A549 (cell line): ENCODE measurements around the gene G6PC1. TPM values are rescaled to one million over a fixed set of nuclear protein-coding genes. Genes with fewer than 3 reads are reported as not detected.

ENCODE experiments used
- ATAC-seq, 2 experiments: fragments of 200-7000 bp in 1 of 2; fragments of >200 bp in 1 of 2; cut with Nextera tagmentation in 1 of 2; cut with Tn5 transposase in 1 of 2; 3 replicates each; pipeline versions ENCODE4 v1.8.0 to v1.9.1; 2018 to 2020; ENCODE audit warnings: mild to moderate bottlenecking in 1 of 2, moderate library complexity in 1 of 2
- CTCF ChIA-PET: fragments of 300-600 bp; sonication (Branson Sonifier 250); formaldehyde crosslinking; extraction: SDS; loops from one replicate; lab custom pipeline; 2021; ENCODE audit warnings: antibody characterized with exemption, inconsistent platforms; lab: Yijun Ruan, JAX
- POLR2A ChIA-PET: fragments of 350-600 bp; formaldehyde crosslinking; extraction: SDS; loops from one replicate; lab custom pipeline; 2021; ENCODE audit warnings: antibody characterized with exemption, inconsistent platforms; lab: Yijun Ruan, JAX
- DNase-seq, 2 experiments: peaks; one replicate each; pipeline versions ENCODE4 v3.0.0 to v3.0.0-alpha.2; 2011 to 2016; ENCODE audit warnings: low read depth in 1 of 2, low spot score in 1 of 2
- FAIRE-seq: peaks from 2 replicates; lab custom pipeline; 2011; peaks lifted over from hg19 to GRCh38; lab: Jason Lieb, UNC
- H3K27ac ChIP-seq, 2 experiments: fragments of >200 bp; sonication (Bioruptor Twin); formaldehyde crosslinking; 3 replicates each; pipeline ENCODE4 v1.5.1; 2016 to 2017
- H3K4me1 ChIP-seq: fragments of >200 bp; sonication (Bioruptor Twin); formaldehyde crosslinking; 3 replicates; pipeline ENCODE4 v1.6.1; 2016
- H3K4me2 ChIP-seq: fragments of >200 bp; sonication (Bioruptor Twin); formaldehyde crosslinking; 3 replicates; pipeline ENCODE4 v1.6.1; 2016
- H3K4me3 ChIP-seq: fragments of >200 bp; sonication (Bioruptor Twin); formaldehyde crosslinking; 3 replicates; pipeline ENCODE4 v1.5.1; 2016
- H3K9me3 ChIP-seq: fragments of >200 bp; sonication (Bioruptor Twin); formaldehyde crosslinking; 3 replicates; pipeline ENCODE4 v1.6.1; 2016
- CBX8 ChIP-seq: fragments of 200-600 bp; sonication (generic); IDR thresholded peaks from 2 replicates; pipeline ENCODE4 v1.6.1; 2016
- EP300 ChIP-seq, 2 experiments: fragments of >200 bp; sonication (Bioruptor Twin); formaldehyde crosslinking; IDR thresholded peaks; 2 replicates in 1 of 2; 3 replicates in 1 of 2; pipeline ENCODE4 v1.6.1; 2016 to 2017
- ESRRA ChIP-seq: fragments of 150-350 bp; IDR thresholded peaks from 2 replicates; pipeline ENCODE4 v1.6.1; 2014; ENCODE audit warnings: mild to moderate bottlenecking, low read length, borderline replicate concordance
- FOSB ChIP-seq: fragments of 250-450 bp; sonication (Bioruptor Pico); IDR thresholded peaks from 2 replicates; pipeline ENCODE4 v1.5.0; 2020; ENCODE audit warnings: mild to moderate bottlenecking, moderate library complexity
- GATA3 ChIP-seq: IDR thresholded peaks from 2 replicates; pipeline ENCODE4 v1.6.1; 2012; ENCODE audit warnings: borderline replicate concordance
- HES2 ChIP-seq: fragments of >200 bp; sonication (Bioruptor Twin); formaldehyde crosslinking; IDR thresholded peaks from 2 replicates; pipeline ENCODE4 v1.6.1; 2016
- HEYL ChIP-seq: fragments of 250-450 bp; sonication (Bioruptor Pico); IDR thresholded peaks from 2 replicates; pipeline ENCODE4 v1.8.0; 2021; ENCODE audit warnings: mild to moderate bottlenecking, moderate library complexity
- HOXA7 ChIP-seq: fragments of 250-450 bp; sonication (Bioruptor Pico); IDR thresholded peaks from 2 replicates; pipeline ENCODE4 v1.5.0; 2020; ENCODE audit warnings: mild to moderate bottlenecking, moderate library complexity
- POLR2A ChIP-seq: IDR thresholded peaks from 2 replicates; pipeline ENCODE4 v1.6.1; 2012; ENCODE audit warnings: mild to moderate bottlenecking, low read length
- RAD21 ChIP-seq, 2 experiments: fragments of >200 bp in 1 of 2; sonication (Bioruptor Twin) in 1 of 2; formaldehyde crosslinking in 1 of 2; IDR thresholded peaks in 1 of 2; conservative IDR thresholded peaks in 1 of 2; 2 replicates in 1 of 2; 3 replicates in 1 of 2; pipeline ENCODE4 v1.6.1; 2012 to 2018; ENCODE audit warnings: inconsistent platforms in 1 of 2
- RCOR1 ChIP-seq: fragments of 150-350 bp; IDR thresholded peaks from 2 replicates; pipeline ENCODE4 v1.6.1; 2014; ENCODE audit warnings: antibody characterized with exemption, low read length, low read depth
- RNF2 ChIP-seq: fragments of 200-600 bp; sonication (generic); IDR thresholded peaks from 2 replicates; pipeline ENCODE4 v1.6.1; 2016; ENCODE audit warnings: low read depth, mild to moderate bottlenecking, antibody characterized with exemption, moderate library complexity, borderline replicate concordance
- ZSCAN20 ChIP-seq: fragments of 250-450 bp; sonication (Bioruptor Pico); IDR thresholded peaks from 2 replicates; pipeline ENCODE4 v1.8.0; 2022; ENCODE audit warnings: mild to moderate bottlenecking, moderate library complexity
- WGBS: methylation state at CpG from one replicate; pipeline ENCODE4 v1.1.6; 2017; ENCODE audit errors: missing lambda C conversion rate; 5-methylcytosine and 5-hydroxymethylcytosine counted together
- polyA plus RNA-seq, 4 experiments: library from polyadenylated mRNA; depleted of rRNA in 3 of 4; stranded (reverse); fragments of >200 nt; fragmentation: RNase III in 1 of 4; extraction: RNeasy Plus Mini Kit Qiagen cat#74134 plus additional on column Dnase treatment in 1 of 4; gene quantifications; 2 replicates in 3 of 4; 3 replicates in 1 of 4; pipeline ENCODE4 v1.2.3, GENCODE V29; 2011 to 2017
- TF ChIP-seq, protein P1 (sequence below): fragments of 200-600 bp; sonication (generic); IDR thresholded peaks from 2 replicates; pipeline ENCODE4 v1.6.1; 2016; ENCODE audit warnings: antibody characterized with exemption, mild to moderate bottlenecking, moderate library complexity
- TF ChIP-seq, protein P2 (sequence below): IDR thresholded peaks from 2 replicates; pipeline ENCODE4 v1.6.1; 2012

The G6PC1 gene
- polyA plus RNA-seq, 2 of the 4 experiments (the other 2 are of a cell fraction): not detected

GRCh38 chr17:42901535-42902229 lies 1.1 kb downstream of the G6PC1 start:
- H3K9me3 ChIP-seq: no peaks in the 10 kb centered on the region
- 78% methylated on average over 10 of the region's 10 CpGs for WGBS
- TF ChIP-seq ESRRA: no peak
- TF ChIP-seq HOXA7 (CRISPR knock-in tag): no peak
- TF ChIP-seq HEYL (CRISPR knock-in tag): no peak
- TF ChIP-seq CBX8: no peak
- TF ChIP-seq EP300 (IDR thresholded peaks at IDR 0.05): no peak
- TF ChIP-seq FOSB: no peak
- no peak for TF ChIP-seq RCOR1
- no peak for TF ChIP-seq HES2
- no peak for TF ChIP-seq ZSCAN20
- TF ChIP-seq RAD21 (conservative IDR thresholded peaks at IDR 0.05 in 1 of 2, IDR thresholded peaks at IDR 0.05 in 1 of 2): no peak
- TF ChIP-seq RNF2: no peak
- no peak overlapping the region for H3K27ac ChIP-seq
- POLR2A ChIA-PET: no interaction called here
- CTCF ChIA-PET: interaction anchor here (1.0 to 1.3 kb wide), 2 partner anchors 10 to 36 kb away, joined by 3 to 4 read pairs; no protein-coding TSS in a partner anchor
- no peak for ATAC-seq
- no peak overlapping the region for H3K4me3 ChIP-seq
- H3K4me1 ChIP-seq: no peaks in the 10 kb centered on the region
- FAIRE-seq: peak; percentile 39
- H3K4me2 ChIP-seq: no peak overlapping the region
- DNase-seq: no peak

DNA sequence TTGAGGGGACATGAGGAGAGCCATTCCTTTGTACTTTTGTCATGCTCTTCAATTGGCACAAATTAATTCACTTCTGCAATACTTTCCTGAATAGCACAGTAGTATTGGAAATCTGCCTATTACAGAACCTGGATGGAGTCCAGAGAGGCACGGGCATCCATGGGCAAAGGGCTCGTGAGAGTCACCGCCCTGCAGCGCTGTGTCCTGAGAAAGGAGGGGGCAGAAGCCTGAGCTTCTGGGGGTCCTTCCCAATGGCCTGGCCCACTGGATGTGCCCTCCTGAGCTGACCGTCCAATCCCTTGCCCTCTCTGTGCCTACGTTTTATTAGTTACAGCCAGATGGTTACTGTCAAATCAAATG lies 3.5 kb downstream of the G6PC1 start:
- POLR2A ChIA-PET: no interaction called here
- FAIRE-seq: no peak
- no peak for DNase-seq

More for the DNA sequence above, 3.5 kb downstream of the G6PC1 start:
- H3K9me3 ChIP-seq: no peaks in the 10 kb centered on the region
- ATAC-seq: no peak
- WGBS: 58% methylated on average over 6 of the region's 6 CpGs
- TF ChIP-seq GATA3 (no peak), EP300 (IDR thresholded peaks at IDR 0.05) (no peak), CBX8 (no peak), POLR2A (no peak)
- TF ChIP-seq, protein P1, sequence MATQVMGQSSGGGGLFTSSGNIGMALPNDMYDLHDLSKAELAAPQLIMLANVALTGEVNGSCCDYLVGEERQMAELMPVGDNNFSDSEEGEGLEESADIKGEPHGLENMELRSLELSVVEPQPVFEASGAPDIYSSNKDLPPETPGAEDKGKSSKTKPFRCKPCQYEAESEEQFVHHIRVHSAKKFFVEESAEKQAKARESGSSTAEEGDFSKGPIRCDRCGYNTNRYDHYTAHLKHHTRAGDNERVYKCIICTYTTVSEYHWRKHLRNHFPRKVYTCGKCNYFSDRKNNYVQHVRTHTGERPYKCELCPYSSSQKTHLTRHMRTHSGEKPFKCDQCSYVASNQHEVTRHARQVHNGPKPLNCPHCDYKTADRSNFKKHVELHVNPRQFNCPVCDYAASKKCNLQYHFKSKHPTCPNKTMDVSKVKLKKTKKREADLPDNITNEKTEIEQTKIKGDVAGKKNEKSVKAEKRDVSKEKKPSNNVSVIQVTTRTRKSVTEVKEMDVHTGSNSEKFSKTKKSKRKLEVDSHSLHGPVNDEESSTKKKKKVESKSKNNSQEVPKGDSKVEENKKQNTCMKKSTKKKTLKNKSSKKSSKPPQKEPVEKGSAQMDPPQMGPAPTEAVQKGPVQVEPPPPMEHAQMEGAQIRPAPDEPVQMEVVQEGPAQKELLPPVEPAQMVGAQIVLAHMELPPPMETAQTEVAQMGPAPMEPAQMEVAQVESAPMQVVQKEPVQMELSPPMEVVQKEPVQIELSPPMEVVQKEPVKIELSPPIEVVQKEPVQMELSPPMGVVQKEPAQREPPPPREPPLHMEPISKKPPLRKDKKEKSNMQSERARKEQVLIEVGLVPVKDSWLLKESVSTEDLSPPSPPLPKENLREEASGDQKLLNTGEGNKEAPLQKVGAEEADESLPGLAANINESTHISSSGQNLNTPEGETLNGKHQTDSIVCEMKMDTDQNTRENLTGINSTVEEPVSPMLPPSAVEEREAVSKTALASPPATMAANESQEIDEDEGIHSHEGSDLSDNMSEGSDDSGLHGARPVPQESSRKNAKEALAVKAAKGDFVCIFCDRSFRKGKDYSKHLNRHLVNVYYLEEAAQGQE: no peak
- TF ChIP-seq, protein P2, sequence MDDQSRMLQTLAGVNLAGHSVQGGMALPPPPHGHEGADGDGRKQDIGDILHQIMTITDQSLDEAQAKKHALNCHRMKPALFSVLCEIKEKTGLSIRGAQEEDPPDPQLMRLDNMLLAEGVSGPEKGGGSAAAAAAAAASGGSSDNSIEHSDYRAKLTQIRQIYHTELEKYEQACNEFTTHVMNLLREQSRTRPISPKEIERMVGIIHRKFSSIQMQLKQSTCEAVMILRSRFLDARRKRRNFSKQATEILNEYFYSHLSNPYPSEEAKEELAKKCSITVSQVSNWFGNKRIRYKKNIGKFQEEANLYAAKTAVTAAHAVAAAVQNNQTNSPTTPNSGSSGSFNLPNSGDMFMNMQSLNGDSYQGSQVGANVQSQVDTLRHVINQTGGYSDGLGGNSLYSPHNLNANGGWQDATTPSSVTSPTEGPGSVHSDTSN: no peak
- no peak overlapping the region for H3K4me2 ChIP-seq
- H3K4me1 ChIP-seq: no peaks in the 10 kb centered on the region
- H3K4me3 ChIP-seq: no peak overlapping the region
- CTCF ChIA-PET: interaction anchor here (2.2 to 3.0 kb wide), 3 partner anchors 10 to 61 kb away, joined by 7 to 14 read pairs (median 9); no protein-coding TSS in a partner anchor
- no peak overlapping the region for H3K27ac ChIP-seq
